MM.1S (cell line): ENCODE data around the gene UTP11.

Experiments used
- EZH2 ChIP-seq: fragments of 300-600 bp; sonication (generic); optimal IDR thresholded peaks from 2 replicates; pipeline ENCODE3; 2017; ENCODE audit warnings: low read depth, mild to moderate bottlenecking, antibody characterized with exemption, low read length, mixed read lengths
- EZH2phosphoT487 ChIP-seq: fragments of 300-600 bp; sonication (generic); IDR thresholded peaks from 2 replicates; pipeline ENCODE4 v1.6.1; 2018; ENCODE audit warnings: antibody characterized with exemption, low read length
- TF ChIP-seq, protein P1 (sequence below): fragments of 300-600 bp; sonication (generic); IDR thresholded peaks from 2 replicates; pipeline ENCODE4 v1.5.1; 2016; ENCODE audit warnings: antibody characterized with exemption, low read length, mixed read lengths

DNA sequence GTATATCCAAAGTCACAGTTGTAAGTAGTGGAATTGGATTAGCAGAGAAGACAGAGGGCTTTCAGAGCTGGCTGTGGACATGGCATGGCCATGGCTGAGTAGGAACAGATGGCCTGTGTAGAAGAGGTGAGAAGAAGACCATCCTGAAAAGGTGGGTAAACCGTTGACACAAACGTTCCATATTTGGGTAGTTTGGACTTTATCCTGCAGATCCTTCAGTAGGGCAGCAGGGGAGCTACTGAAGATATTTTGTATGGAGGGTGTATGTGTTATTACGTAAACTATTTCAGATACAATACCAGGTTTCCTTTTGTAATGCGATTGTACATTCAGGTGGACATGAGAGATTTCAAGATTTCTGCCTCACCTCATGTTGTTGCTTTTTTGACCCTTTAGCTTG lies 1.6 kb downstream of the UTP11 start:
- TF ChIP-seq, protein P1, sequence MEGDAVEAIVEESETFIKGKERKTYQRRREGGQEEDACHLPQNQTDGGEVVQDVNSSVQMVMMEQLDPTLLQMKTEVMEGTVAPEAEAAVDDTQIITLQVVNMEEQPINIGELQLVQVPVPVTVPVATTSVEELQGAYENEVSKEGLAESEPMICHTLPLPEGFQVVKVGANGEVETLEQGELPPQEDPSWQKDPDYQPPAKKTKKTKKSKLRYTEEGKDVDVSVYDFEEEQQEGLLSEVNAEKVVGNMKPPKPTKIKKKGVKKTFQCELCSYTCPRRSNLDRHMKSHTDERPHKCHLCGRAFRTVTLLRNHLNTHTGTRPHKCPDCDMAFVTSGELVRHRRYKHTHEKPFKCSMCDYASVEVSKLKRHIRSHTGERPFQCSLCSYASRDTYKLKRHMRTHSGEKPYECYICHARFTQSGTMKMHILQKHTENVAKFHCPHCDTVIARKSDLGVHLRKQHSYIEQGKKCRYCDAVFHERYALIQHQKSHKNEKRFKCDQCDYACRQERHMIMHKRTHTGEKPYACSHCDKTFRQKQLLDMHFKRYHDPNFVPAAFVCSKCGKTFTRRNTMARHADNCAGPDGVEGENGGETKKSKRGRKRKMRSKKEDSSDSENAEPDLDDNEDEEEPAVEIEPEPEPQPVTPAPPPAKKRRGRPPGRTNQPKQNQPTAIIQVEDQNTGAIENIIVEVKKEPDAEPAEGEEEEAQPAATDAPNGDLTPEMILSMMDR = no peak
- TF ChIP-seq EZH2 (no peak), EZH2phosphoT487 (no peak)
